Adipocyte (in vitro differentiated cells): ENCODE measurements around the gene SEL1L3.

ENCODE experiments used
- DNase-seq: peaks from one replicate; pipeline ENCODE4 v3.0.0-alpha.2; 2015; ENCODE audit warnings: low read depth
- H3K27me3 ChIP-seq: replicated peaks from 2 replicates; pipeline ENCODE4 v1.7.0; 2013; ENCODE audit warnings: mild to moderate bottlenecking, low read length, moderate library complexity; ENCODE audit not compliant: control insufficient read depth, insufficient read depth
- H3K36me3 ChIP-seq: 2 replicates; pipeline ENCODE4 v1.7.0; 2013; ENCODE audit warnings: low read length, mild to moderate bottlenecking, moderate library complexity; ENCODE audit not compliant: control insufficient read depth, insufficient read depth, severe bottlenecking
- H3K4me1 ChIP-seq: 2 replicates; pipeline ENCODE4 v1.7.0; 2013; ENCODE audit warnings: mild to moderate bottlenecking, low read length, moderate library complexity; ENCODE audit not compliant: control insufficient read depth, insufficient read depth
- H3K4me3 ChIP-seq: 2 replicates; pipeline ENCODE4 v1.7.0; 2013; ENCODE audit warnings: mild to moderate bottlenecking, low read length, moderate library complexity
- H3K9ac ChIP-seq: 2 replicates; pipeline ENCODE4 v1.7.0; 2013; ENCODE audit warnings: mild to moderate bottlenecking, low read length, moderate library complexity
- H3K9me3 ChIP-seq: 2 replicates; pipeline ENCODE4 v1.7.0; 2013; ENCODE audit warnings: mild to moderate bottlenecking, low read length, moderate library complexity; ENCODE audit not compliant: control insufficient read depth

Gene SEL1L3

GRCh38 chr4:25890571-25891485 lies 28.0 kb upstream of the SEL1L3 start:
- DNase-seq: no peak
- Histone ChIP-seq H3K9ac (no peak overlapping the region), H3K4me3 (no peak overlapping the region), H3K9me3 (no peaks in the 10 kb centered on the region), H3K27me3 (peaks cover 11% of the 10 kb centered on the region), H3K4me1 (no peaks in the 10 kb centered on the region), H3K36me3 (no peaks in the 10 kb centered on the region)

DNA sequence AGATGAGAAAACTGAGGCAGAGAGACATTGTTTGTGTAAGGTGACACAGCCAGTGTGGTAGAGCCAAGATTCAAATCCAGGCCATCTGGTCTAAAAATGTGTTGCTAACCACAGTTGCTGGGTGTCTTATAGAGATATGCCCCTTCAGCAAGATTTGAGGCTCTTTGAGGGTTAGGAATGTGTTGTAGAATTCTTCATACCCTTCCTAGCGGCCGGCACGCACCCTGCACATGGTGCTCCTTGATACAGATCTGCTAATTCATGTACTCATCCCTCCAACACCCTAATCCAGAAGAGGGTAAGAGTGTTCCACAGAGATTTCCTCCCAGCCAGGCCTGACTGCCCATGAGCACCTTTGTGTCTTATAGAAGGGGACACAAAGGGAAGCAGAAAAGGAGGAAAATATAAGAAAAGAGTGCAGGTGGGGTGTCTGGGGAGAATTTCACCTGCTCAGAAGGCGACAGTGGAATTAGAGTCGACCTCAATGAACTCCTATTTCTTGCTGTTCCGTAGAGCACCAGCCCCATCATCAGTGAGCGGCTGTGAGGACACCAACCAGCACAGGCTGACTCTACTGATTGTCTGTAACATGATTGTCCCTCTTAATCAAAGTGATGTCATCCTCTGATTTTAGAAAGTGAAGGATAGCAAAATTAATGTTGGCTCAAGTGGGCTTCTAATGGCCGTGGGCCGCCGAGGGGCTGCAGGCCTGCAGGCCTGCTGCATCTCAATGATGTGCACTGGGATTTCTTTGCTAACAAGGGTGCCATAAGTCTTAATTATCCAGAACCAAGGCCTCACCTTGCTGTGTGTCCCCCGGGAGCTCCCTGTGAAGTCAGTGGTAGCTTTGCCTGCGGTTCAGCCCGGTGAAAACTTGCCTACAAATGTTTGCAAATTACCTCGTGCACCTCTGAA lies 27.1 kb upstream of the SEL1L3 start:
- no peaks in the 10 kb centered on the region for H3K36me3 ChIP-seq
- H3K9me3 ChIP-seq: no peaks in the 10 kb centered on the region
- H3K9ac ChIP-seq: no peak overlapping the region
- H3K4me1 ChIP-seq: peaks cover under 1% of the 10 kb centered on the region
- DNase-seq: no peak
- peaks cover 11% of the 10 kb centered on the region for H3K27me3 ChIP-seq
- H3K4me3 ChIP-seq: no peak overlapping the region

DNA sequence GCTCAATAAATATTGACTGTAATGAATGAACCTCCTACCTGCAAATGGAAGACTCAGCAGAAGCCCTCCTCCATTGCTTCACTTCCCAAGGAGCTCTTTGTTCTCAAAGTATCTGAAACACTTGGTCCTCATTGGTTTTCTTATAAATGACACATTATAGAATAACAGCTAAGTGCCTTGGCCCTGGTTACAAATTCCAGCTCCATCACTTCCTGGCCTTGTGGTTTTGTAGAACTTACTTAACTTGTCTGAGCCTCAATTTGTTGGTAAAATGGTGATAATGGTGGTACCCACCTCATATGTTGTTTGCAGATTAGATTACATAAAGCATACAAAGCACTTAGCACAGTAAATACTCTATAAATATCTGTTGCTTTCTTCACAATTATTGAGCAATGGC lies 26.0 kb upstream of the SEL1L3 start:
- Histone ChIP-seq H3K9me3 (no peaks in the 10 kb centered on the region), H3K27me3 (peaks cover 11% of the 10 kb centered on the region), H3K9ac (no peak overlapping the region), H3K36me3 (no peaks in the 10 kb centered on the region), H3K4me1 (peaks cover 11% of the 10 kb centered on the region), H3K4me3 (no peak overlapping the region)
- DNase-seq: no peak

DNA sequence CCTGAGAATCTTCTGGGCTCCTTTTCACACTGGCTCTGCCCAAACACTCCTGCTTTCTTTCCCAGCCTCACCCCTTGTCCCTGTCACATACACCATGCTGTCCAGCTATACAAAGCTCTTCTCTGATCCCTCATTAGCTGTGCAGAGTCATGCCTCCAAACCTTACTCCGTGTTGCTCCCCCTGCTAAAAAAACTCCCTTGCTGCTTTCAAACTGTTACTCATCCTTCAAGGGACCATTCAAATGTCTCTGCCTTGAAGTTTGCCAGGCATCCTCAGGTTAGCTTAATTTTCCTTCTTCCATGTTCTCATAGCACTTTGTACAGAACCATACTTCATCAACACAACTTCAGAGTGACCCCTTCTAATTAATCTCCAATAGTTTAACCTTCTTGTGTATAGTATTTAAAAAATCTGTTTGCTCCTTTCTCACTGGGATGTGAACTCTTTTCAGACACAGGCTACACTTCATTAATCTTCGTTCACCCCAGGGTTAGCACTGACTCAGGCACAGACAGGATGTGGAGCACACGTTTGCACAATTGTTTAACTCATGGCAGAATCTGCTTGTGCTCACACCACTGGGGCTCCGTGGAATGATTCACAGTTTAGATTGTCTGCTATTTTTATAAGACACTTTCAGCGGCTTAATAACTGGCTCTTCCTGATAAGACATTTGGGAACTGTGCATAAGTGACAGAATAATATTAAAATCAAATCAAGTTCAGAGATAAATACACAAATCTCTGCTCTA lies 21.4 kb upstream of the SEL1L3 start:
- DNase-seq: no peak
- H3K4me3 ChIP-seq: no peak overlapping the region
- H3K4me1 ChIP-seq: peaks cover 21% of the 10 kb centered on the region

GRCh38 chr4:25883565-25883964 lies 20.8 kb upstream of the SEL1L3 start:
- Histone ChIP-seq H3K36me3 (no peaks in the 10 kb centered on the region), H3K4me3 (no peak overlapping the region), H3K9me3 (no peaks in the 10 kb centered on the region), H3K9ac (no peak overlapping the region), H3K4me1 (peaks cover 21% of the 10 kb centered on the region), H3K27me3 (peaks cover 4% of the 10 kb centered on the region)
- no peak for DNase-seq

More for the DNA sequence above, 21.4 kb upstream of the SEL1L3 start:
- H3K27me3 ChIP-seq: peaks cover 4% of the 10 kb centered on the region
- no peaks in the 10 kb centered on the region for H3K9me3 ChIP-seq
- H3K9ac ChIP-seq: no peak overlapping the region
- H3K36me3 ChIP-seq: no peaks in the 10 kb centered on the region

GRCh38 chr4:25882226-25882625 lies 19.4 kb upstream of the SEL1L3 start:
- H3K27me3 ChIP-seq: peaks cover 4% of the 10 kb centered on the region
- no peak for DNase-seq
- H3K36me3 ChIP-seq: no peaks in the 10 kb centered on the region
- peaks cover 21% of the 10 kb centered on the region for H3K4me1 ChIP-seq
- H3K4me3 ChIP-seq: no peak overlapping the region
- H3K9me3 ChIP-seq: no peaks in the 10 kb centered on the region
- H3K9ac ChIP-seq: no peak overlapping the region

GRCh38 chr4:25881193-25881592 lies 18.4 kb upstream of the SEL1L3 start:
- no peak overlapping the region for H3K9ac ChIP-seq
- H3K36me3 ChIP-seq: no peaks in the 10 kb centered on the region
- no peaks in the 10 kb centered on the region for H3K27me3 ChIP-seq
- H3K9me3 ChIP-seq: no peaks in the 10 kb centered on the region
- no peak for DNase-seq
- H3K4me3 ChIP-seq: no peak overlapping the region
- peaks cover 21% of the 10 kb centered on the region for H3K4me1 ChIP-seq

- no peak overlapping the region for H3K9ac ChIP-seq
- no peaks in the 10 kb centered on the region for H3K36me3 ChIP-seq
- no peaks in the 10 kb centered on the region for H3K9me3 ChIP-seq
- no peaks in the 10 kb centered on the region for H3K27me3 ChIP-seq
- peak; percentile 36 for DNase-seq
- H3K4me3 ChIP-seq: no peak overlapping the region
- peaks cover 21% of the 10 kb centered on the region for H3K4me1 ChIP-seq
These were observed 17.3 kb upstream of the SEL1L3 start for GRCh38 chr4:25879991-25880651.

- Histone ChIP-seq H3K9me3 (no peaks in the 10 kb centered on the region), H3K36me3 (no peaks in the 10 kb centered on the region), H3K27me3 (no peaks in the 10 kb centered on the region), H3K9ac (no peak overlapping the region), H3K4me3 (no peak overlapping the region), H3K4me1 (peaks cover 18% of the 10 kb centered on the region)
- DNase-seq: no peak
These were observed 16.8 kb upstream of the SEL1L3 start for GRCh38 chr4:25879587-25879986.

DNA sequence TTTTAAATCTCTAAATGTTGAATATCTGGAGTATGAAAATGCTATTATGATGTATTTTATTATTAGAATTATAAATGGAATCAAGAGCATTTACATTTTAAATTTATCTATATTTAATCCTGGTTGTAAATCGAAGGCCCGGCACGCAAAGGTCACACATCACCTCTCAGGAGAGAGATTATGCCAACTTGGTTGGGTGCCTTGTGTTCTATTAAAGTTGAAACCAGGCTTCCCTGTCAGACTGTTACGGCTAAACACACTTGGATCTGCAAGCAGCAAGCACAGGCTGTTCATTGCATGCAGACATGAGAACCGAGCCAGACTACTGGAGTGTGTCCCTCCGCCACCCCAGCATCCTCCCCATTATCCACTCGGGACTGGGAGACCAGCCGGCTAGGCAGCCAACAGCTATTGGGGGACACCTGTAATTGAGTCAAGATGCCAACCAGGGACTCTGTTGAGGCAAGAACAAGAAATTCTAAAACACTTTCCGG lies 16.4 kb upstream of the SEL1L3 start:
- Histone ChIP-seq H3K9ac (no peak overlapping the region), H3K4me1 (peaks cover 14% of the 10 kb centered on the region), H3K4me3 (no peak overlapping the region), H3K9me3 (no peaks in the 10 kb centered on the region), H3K36me3 (no peaks in the 10 kb centered on the region), H3K27me3 (no peaks in the 10 kb centered on the region)
- no peak for DNase-seq
